ENCODE results near the gene GRB10. TPM values are rescaled to one million over a fixed set of nuclear protein-coding genes. Genes with fewer than 3 reads are reported as not detected.

GRB10 gene
- total and polyA plus RNA-seq, 2 experiments from 2014 or later = 35.0 to 154 TPM

- TF ChIP-seq POLR2AphosphoS5 (IDR thresholded peaks at IDR 0.05; ENCODE audit: low read depth) = no peak
Measured at GRCh38 chr7:50543776-50544442, 238.8 kb downstream of the GRB10 start (continued).

GRCh38 chr7:50542132-50542531 lies 240.6 kb downstream of the GRB10 start:
- TF ChIP-seq ZNF114 (CRISPR knock-in tag; IDR thresholded peaks at IDR 0.05) (no peak), REST (IDR thresholded peaks at IDR 0.05; ENCODE audit: unreplicated experiment) (no peak), POLR2AphosphoS5 (IDR thresholded peaks at IDR 0.05; ENCODE audit: low read depth) (no peak), CREB1 (CRISPR knock-in tag; IDR thresholded peaks at IDR 0.05; ENCODE audit: low read depth) (no peak), ETS1 (IDR thresholded peaks at IDR 0.05) (no peak), CTCF (conservative IDR thresholded peaks at IDR 0.05; ENCODE audit: low read depth in 2 of 2) (no peak), EZH2 (IDR thresholded peaks at IDR 0.05; ENCODE audit: low read depth, unreplicated experiment) (no peak)
- Mint-ChIP-seq H3K9me3 (no peaks in the 10 kb centered on the region), H3K27ac (no peak overlapping the region), H3K4me1 (no peaks in the 10 kb centered on the region), H3K27me3 (ENCODE audit: insufficient read depth, low read depth, poor library complexity) (peaks cover 1% of the 10 kb centered on the region), H3K4me3 (no peak overlapping the region), H3K36me3 (ENCODE audit: low read depth) (no peaks in the 10 kb centered on the region)
- Histone ChIP-seq H3K27me3 (ENCODE audit: insufficient read depth) (no peaks in the 10 kb centered on the region), H3K79me2 (replicated peaks; ENCODE audit: insufficient read depth) (no peaks in the 10 kb centered on the region), H2AFZ (peak overlapping the region; percentile 86), H3K36me3 (ENCODE audit: insufficient read depth) (no peaks in the 10 kb centered on the region), H4K20me1 (replicated peaks; ENCODE audit: insufficient read depth) (no peaks in the 10 kb centered on the region), H3K4me2 (no peak overlapping the region), H3K4me3 (no peak overlapping the region), H3K9me2 (ENCODE audit: insufficient read depth) (no peaks in the 10 kb centered on the region), H3K27ac (ENCODE audit: low read depth) (no peak overlapping the region), H3F3A (replicated peaks; ENCODE audit: low read depth) (no peaks in the 10 kb centered on the region), H3K4me1 (ENCODE audit: insufficient read depth) (no peaks in the 10 kb centered on the region)
- DNase-seq (ENCODE audit: low spot score) = no peak
- peak; percentile 43; the same call in 2 of the 3 replicates for ATAC-seq

Measured in GM23338 (cell line).